WERI-Rb-1 (cell line): Measurements from ENCODE around the gene SLC12A8.

Experiments used
- DNase-seq: peaks from one replicate; pipeline ENCODE4 v3.0.0-alpha.2; 2020
- H3K27ac ChIP-seq: fragments of 250-450 bp; sonication (Bioruptor Pico); 2 replicates; pipeline ENCODE4 v1.5.1; 2020; ENCODE audit warnings: mild to moderate bottlenecking, moderate library complexity
- H3K27me3 ChIP-seq: fragments of 250-450 bp; sonication (Bioruptor Pico); 2 replicates; pipeline ENCODE4 v1.5.1; 2021; ENCODE audit warnings: mild to moderate bottlenecking, low read depth, moderate library complexity; ENCODE audit not compliant: insufficient read depth, severe bottlenecking
- H3K36me3 ChIP-seq: fragments of 250-450 bp; sonication (Bioruptor Pico); 2 replicates; pipeline ENCODE4 v1.5.1; 2020; ENCODE audit warnings: mild to moderate bottlenecking, moderate library complexity
- H3K4me3 ChIP-seq: 2 replicates; pipeline ENCODE4 v1.5.1; 2011; ENCODE audit warnings: low read depth, mild to moderate bottlenecking, control low read depth, low read length
- H3K9me3 ChIP-seq: fragments of 250-450 bp; sonication (Bioruptor Pico); 2 replicates; pipeline ENCODE4 v1.5.1; 2021; ENCODE audit warnings: mild to moderate bottlenecking, moderate library complexity; ENCODE audit not compliant: severe bottlenecking
- TF ChIP-seq, protein P1 (sequence below): IDR thresholded peaks from 2 replicates; pipeline ENCODE4 v1.5.1; 2011; ENCODE audit warnings: low read depth, mild to moderate bottlenecking, control low read depth, inconsistent platforms, low read length

The SLC12A8 gene

DNA sequence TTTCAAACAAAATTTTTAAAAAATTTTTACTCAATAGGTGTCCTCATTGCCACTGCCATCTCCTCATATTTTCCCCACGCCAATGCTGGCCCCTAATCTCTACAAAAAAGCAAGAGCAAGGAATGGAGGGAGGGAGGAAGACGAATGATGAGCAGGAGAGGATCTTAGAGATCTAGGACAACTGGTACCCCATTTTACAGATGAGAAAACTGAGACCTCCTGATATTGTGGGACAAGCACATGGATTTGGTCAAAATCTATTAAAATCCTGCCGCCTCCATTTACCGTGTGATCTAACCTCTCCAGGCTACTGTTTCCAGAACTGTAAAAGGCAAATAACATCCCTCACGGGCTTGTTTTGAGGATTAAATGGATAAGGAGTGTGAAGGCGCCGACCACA is 161.3 kb downstream of the SLC12A8 start:
- Histone ChIP-seq H3K9me3 (no peaks in the 10 kb centered on the region), H3K27ac (peak overlapping the region; percentile 89), H3K4me3 (no peak overlapping the region), H3K36me3 (peaks cover 74% of the 10 kb centered on the region), H3K27me3 (no peaks in the 10 kb centered on the region)
- no peak for DNase-seq
- TF ChIP-seq, protein P1, sequence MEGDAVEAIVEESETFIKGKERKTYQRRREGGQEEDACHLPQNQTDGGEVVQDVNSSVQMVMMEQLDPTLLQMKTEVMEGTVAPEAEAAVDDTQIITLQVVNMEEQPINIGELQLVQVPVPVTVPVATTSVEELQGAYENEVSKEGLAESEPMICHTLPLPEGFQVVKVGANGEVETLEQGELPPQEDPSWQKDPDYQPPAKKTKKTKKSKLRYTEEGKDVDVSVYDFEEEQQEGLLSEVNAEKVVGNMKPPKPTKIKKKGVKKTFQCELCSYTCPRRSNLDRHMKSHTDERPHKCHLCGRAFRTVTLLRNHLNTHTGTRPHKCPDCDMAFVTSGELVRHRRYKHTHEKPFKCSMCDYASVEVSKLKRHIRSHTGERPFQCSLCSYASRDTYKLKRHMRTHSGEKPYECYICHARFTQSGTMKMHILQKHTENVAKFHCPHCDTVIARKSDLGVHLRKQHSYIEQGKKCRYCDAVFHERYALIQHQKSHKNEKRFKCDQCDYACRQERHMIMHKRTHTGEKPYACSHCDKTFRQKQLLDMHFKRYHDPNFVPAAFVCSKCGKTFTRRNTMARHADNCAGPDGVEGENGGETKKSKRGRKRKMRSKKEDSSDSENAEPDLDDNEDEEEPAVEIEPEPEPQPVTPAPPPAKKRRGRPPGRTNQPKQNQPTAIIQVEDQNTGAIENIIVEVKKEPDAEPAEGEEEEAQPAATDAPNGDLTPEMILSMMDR: no peak

DNA sequence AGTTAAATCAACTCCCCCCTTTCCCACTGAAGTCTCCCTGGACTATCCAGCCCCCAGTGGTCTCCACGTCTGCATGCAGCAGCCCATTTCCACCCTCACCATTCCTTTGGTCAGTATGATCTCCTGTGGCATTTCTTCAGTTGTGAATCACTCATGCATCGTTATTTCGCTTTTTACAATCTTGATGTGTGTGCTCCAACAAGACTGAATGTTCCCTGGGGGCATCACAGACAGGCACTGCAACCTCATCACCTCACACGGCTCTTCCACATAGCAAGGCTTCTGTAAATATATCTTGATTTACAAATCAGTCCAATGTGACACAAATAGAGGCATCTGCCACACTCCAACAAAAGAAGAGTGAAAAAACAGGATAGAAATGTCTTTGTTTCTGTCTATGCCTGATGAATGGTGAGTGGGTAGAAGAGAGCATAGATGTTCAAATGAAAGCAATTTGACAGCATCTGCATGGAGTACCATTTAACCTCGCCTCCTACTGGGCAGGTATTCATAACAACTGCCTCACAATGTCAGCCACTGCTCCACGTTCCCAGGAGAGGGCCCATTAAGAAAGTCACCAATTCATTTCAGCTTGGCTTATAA is 162.0 kb downstream of the SLC12A8 start:
- Histone ChIP-seq H3K36me3 (peaks cover 76% of the 10 kb centered on the region), H3K9me3 (no peaks in the 10 kb centered on the region), H3K27me3 (no peaks in the 10 kb centered on the region), H3K4me3 (no peak overlapping the region), H3K27ac (peak overlapping the region; percentile 89)
- no peak for DNase-seq
- TF ChIP-seq, protein P1: 0 out of 2 replicates have a peak, but pooled peaks have one; percentile 24

DNA sequence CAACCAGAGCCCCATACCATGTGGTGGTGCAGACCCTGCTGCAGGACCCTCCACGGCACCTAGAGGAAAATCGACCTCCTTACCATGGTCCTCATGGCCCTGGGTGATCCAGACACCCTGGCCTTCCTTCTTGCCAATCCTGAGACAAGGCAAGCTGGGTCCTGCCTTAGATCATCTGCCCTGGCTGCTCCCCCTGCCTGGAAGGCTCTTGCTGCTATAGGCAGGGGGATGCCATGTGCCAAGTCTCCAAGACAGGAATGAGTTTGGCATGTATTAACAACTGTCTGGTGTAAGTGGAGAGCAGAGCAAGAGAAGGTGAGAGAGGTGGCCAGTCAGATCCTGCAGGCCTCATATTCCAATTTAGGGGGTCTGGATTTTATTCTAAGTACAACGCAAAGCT is 164.3 kb downstream of the SLC12A8 start:
- peak; percentile 45 for DNase-seq
- H3K36me3 ChIP-seq: peaks cover 81% of the 10 kb centered on the region

DNA sequence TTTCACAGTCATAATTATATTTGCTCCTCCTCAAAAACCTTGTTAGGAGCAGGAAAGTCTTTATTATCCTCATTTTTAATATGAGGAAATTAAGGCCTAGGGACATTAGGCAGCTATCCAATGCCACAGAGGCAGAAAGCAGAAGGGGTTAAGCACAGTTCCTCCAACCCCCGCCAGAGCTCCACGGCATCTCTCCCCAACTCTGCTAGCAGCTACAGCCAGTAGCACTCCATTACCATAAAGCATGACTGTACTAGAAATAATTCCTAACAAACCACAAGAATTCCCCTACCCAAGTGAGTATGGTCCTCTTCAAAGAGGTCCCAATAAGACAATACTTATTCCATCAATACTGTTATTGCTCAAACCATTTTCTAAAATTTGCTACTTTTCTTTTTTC is 166.6 kb downstream of the SLC12A8 start:
- Histone ChIP-seq H3K9me3 (no peaks in the 10 kb centered on the region), H3K27me3 (no peaks in the 10 kb centered on the region), H3K36me3 (peaks cover 80% of the 10 kb centered on the region), H3K4me3 (no peak overlapping the region), H3K27ac (peak overlapping the region; percentile 19; the same call in 1 of the 2 replicates)
- TF ChIP-seq, protein P1: no peak
- no peak for DNase-seq

More for the DNA sequence above, 164.3 kb downstream of the SLC12A8 start:
- Histone ChIP-seq H3K27ac (peak overlapping the region; percentile 89), H3K4me3 (0 out of 2 replicates have a peak overlapping the region, but pooled peaks have one; percentile 9), H3K9me3 (no peaks in the 10 kb centered on the region), H3K27me3 (no peaks in the 10 kb centered on the region)
- TF ChIP-seq, protein P1: no peak

DNA sequence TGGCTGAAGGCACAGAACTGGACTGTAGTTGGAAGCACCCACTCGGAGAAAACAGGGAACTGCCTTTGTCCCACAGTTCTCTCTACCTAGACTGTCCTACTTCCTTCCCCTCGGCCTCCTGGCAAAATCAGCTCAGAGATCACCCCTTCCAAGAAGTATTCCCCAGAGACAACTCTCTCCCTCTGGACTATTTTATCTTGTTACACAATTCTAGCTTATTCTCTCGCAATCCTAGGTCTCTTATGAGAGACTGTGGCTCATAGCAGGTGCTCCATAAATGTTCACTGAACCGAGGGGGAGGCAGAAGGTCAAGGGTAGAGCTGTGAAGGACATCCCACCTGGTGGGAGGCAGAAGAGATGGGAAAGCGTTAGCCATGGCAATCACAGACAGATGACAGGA is 167.4 kb downstream of the SLC12A8 start:
- H3K36me3 ChIP-seq: peaks cover 72% of the 10 kb centered on the region
- H3K4me3 ChIP-seq: no peak overlapping the region
- no peaks in the 10 kb centered on the region for H3K9me3 ChIP-seq
- no peaks in the 10 kb centered on the region for H3K27me3 ChIP-seq
- H3K27ac ChIP-seq: peak overlapping the region; percentile 19; the same call in 1 of the 2 replicates
- TF ChIP-seq, protein P1: no peak
- no peak for DNase-seq
